Epithelial cell of esophagus (primary cell): Measurements from ENCODE around the gene CLTCL1.

Experiments
- DNase-seq: peaks from one replicate; pipeline ENCODE4 v3.0.0; 2010; ENCODE audit warnings: low read depth
- H3K4me3 ChIP-seq: 2 replicates; pipeline ENCODE4 v1.5.1; 2011; ENCODE audit warnings: mild to moderate bottlenecking, low read length, control low read depth
- TF ChIP-seq, protein P1 (sequence below): IDR thresholded peaks from 2 replicates; pipeline ENCODE4 v1.5.1; 2011; ENCODE audit warnings: low read depth, mild to moderate bottlenecking, low read length, control low read depth, inconsistent platforms; ENCODE audit not compliant: insufficient read depth; ENCODE audit errors: missing control alignments

CLTCL1 gene

DNA sequence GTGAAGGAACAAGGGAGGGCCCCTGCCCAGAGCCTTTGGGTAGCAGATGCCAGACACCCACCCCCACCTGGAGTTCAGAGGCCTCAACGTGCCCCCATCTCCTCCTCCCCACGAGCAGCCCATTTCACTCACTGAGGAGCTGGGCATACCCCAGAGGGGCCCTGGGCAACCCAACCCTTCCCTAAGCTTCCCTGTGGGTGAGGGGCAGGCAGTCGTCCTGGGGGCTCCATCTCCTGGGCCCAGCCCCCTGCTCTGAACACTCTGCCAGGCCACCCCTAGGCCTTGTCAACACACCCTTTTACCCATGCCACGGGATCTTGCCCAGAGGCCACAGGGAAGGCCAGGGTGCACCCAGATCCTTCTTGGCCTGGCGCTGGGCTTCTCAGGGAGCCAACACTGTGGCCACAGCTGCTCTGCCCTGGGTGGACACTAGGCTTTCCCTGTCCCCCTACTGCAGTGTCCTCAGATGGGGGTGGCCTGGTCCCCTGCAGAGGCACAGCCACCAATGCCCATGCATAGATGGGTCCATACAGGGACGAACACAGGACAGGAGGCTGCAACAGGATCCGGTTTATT, 116.4 kb downstream of the CLTCL1 start:
- TF ChIP-seq, protein P1, sequence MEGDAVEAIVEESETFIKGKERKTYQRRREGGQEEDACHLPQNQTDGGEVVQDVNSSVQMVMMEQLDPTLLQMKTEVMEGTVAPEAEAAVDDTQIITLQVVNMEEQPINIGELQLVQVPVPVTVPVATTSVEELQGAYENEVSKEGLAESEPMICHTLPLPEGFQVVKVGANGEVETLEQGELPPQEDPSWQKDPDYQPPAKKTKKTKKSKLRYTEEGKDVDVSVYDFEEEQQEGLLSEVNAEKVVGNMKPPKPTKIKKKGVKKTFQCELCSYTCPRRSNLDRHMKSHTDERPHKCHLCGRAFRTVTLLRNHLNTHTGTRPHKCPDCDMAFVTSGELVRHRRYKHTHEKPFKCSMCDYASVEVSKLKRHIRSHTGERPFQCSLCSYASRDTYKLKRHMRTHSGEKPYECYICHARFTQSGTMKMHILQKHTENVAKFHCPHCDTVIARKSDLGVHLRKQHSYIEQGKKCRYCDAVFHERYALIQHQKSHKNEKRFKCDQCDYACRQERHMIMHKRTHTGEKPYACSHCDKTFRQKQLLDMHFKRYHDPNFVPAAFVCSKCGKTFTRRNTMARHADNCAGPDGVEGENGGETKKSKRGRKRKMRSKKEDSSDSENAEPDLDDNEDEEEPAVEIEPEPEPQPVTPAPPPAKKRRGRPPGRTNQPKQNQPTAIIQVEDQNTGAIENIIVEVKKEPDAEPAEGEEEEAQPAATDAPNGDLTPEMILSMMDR = no peak
- no peak for DNase-seq
- H3K4me3 ChIP-seq = no peak overlapping the region

DNA sequence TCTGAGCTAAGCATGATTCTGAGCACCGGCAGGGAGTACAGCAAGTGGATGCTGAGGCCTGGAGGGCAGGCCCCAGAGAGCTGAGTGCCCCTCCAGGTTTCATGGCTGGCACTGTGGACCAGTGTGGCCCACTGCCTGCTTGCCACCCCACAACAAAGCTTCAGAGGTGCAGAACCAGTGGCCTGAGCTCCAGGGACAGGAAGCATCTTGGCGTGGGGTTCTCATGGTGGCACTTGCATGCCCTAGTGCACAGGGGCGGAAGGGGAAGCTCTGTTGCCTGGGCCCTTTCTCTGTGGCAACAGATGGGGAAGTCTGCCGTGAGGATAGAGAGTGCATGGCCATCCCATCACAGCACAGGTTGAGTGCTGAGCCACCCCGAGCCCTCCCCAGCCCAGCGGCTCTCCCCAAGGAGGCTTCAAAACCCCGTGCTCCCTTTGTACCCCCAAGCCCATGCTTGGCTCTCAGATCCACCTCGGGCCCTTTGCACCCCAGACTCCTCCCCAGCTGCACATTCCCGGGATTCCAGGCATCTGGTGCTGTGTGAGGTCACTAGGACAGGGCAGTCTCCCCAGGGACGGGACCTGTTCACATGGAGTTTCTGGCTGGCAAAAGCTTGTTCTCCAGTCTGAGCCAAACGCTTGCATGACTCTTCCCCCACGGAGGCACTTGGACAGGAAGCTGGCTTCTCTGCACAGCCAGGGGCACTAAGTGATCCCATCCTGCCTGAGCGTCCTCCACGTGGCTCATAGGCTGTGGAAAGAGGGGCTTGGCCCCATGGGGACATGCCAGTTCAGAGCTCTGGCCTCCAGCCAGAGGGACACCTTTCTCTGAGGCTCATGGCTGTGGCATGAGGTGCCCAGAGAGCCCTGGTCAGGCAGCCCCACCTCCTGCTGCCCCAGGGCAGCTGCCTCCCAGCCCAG, 117.2 kb downstream of the CLTCL1 start:
- DNase-seq = peak; percentile 53
- H3K4me3 ChIP-seq = no peak overlapping the region
- TF ChIP-seq, protein P1 = no peak

DNA sequence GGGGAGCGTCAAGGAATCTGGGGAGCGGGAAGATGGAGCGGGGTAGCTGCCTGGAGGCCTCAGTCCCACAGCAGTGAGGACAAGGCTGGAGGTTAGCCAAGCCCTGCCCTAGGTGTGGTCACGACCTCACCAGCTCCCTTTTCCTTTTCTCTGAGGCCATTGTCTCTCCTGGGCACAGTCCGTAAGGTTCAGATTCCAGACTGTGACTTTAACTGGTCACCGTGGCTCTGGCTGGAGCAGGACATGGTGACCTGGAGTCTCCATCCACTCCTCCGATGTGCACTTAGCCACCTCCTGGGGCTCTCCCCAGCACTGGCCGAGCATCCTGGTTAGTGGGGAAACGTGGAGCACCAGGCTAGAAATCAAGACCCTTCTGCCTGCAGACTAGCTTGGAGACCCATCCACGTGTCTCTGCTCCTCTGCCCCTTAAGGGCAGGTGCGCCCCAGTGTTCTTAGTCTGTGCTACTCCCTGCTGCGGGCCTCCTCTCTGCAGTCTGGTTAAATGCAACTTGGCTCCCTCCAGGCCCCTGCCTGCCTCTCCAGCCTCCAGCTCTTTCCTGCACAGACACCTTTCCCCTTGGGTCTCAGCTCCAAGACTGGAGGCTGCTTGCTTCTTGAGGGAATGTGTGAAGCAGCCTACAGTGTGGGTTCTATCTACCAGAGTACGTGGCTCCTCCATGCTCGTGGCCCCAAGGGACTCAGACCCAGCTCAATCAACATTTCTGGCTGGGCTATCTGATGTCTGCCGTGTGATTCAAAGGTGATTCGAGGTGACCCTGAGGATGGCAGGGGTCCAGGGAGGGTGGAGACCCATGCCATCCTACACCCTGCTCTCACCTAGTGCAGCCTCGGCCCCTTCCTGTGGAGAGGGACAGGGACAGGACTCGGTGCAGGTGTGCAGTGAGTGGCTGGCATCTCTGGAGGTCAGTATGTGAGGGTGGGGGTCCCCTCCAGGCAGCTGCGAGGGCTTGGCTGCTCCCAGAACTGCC, 118.2 kb downstream of the CLTCL1 start:
- TF ChIP-seq, protein P1 = no peak
- peak overlapping the region; percentile 93 for H3K4me3 ChIP-seq
- no peak for DNase-seq

DNA sequence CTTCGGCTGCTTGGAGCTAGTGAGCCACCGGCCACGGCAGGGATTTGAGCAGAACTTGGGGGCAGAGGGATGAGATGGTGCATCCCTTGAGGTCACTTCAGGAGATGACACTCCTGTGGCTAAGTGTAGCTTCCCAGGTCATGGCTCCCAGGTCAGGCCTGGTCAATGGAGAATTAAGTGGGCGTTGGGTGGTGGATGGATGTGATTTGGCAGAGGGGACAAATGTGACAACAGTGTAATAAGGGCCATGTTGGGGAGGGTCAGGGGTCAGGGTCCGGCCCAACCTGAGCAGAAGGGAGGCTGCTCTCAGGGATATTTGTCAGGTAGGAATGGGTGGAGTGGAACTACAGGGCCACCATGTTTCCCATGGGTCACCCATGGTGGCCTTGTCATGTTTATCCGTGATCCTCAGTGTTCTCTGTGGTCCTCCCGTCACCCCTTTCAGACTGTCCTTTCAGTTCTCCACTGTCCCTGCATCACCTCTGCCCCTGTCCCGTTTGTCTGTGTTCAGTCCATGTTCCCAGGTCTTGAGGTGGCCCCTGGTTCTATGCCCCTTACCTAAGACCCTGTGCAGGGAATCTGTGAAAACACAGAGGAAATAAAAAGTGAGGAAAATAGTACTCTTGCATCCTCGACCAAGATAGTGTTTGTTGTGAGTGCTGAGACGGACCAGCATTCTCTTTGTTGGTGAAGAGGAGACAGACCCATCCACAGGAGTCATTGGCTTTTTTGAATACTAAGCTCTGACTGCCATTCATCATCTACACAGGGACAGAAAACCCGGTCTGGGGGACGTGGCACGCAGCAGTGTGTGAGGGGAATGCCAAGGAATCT, 119.1 kb downstream of the CLTCL1 start:
- no peak for DNase-seq
- H3K4me3 ChIP-seq = peak overlapping the region; percentile 93
- TF ChIP-seq, protein P1 = no peak

DNA sequence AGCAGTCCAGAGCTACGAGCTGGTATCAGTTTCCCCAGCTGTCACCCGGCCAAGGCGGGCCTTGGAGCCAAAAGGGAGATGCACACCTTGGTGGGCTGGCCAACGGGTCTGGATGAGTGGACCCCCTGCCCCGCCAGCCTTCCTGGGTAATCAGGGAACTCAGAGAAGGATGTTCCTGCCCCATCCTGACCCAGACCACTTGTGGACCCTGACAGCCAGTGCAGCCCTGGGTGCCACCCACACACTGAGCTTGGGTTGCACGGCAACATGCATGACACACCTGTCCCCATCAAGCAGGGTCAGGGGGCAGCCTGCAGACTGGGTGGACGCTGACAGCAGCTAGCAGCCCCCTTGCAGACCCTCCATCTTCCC, 121.6 kb downstream of the CLTCL1 start:
- no peak overlapping the region for H3K4me3 ChIP-seq
- TF ChIP-seq, protein P1 = no peak

More for the DNA sequence above, 121.6 kb downstream of the CLTCL1 start:
- DNase-seq = no peak
